Stimulated activated naive CD4-positive, alpha-beta T cell (primary cell): ENCODE data around the gene RPS23.
"Not testable (repeated sequence)": the region's sequence is repeated elsewhere in the genome, so short reads cannot be mapped to it uniquely, and the experiment has no call there.

ENCODE experiments used
- DNase-seq, 6 experiments: peaks; one replicate each; lab custom pipeline; 2025; lab: John Stamatoyannopoulos, UW

RPS23 gene

GRCh38 chr5:82290005-82290404, 11.9 kb upstream of the RPS23 start:
- no peak for DNase-seq

GRCh38 chr5:82287625-82288024, 9.5 kb upstream of the RPS23 start:
- no peak for DNase-seq

- DNase-seq, result no peak
These were observed 7.1 kb upstream of the RPS23 start for GRCh38 chr5:82285206-82285605.

- no peak for DNase-seq
These were observed 5.7 kb upstream of the RPS23 start for GRCh38 chr5:82283893-82284292.

- DNase-seq, result no peak
These were observed 687 bp upstream of the RPS23 start for GRCh38 chr5:82278711-82279370.

- no peak for DNase-seq
These were observed 554 bp downstream of the RPS23 start for GRCh38 chr5:82277613-82277986.

- no peak for DNase-seq
These were observed 1.1 kb downstream of the RPS23 start for GRCh38 chr5:82276800-82277612.

- DNase-seq, result peak in 1 of 6 experiments; percentile 6
These were observed 2.9 kb downstream of the RPS23 start for GRCh38 chr5:82275216-82275664.

- no peak for DNase-seq
These were observed 3.6 kb downstream of the RPS23 start for GRCh38 chr5:82274343-82275211.

GRCh38 chr5:82273426-82273825, 4.7 kb downstream of the RPS23 start:
- DNase-seq, result not testable (repeated sequence)

- DNase-seq, result not testable (repeated sequence)
These were observed 5.4 kb downstream of the RPS23 start for GRCh38 chr5:82272571-82273356.

- not testable (repeated sequence) for DNase-seq
These were observed 8.8 kb downstream of the RPS23 start for GRCh38 chr5:82269363-82269762.

GRCh38 chr5:82267297-82267933, 10.7 kb downstream of the RPS23 start:
- DNase-seq, result not testable (repeated sequence)

GRCh38 chr5:82265047-82265446, 13.1 kb downstream of the RPS23 start:
- no peak for DNase-seq

- DNase-seq, result no peak
These were observed 18.9 kb downstream of the RPS23 start for GRCh38 chr5:82259172-82259800.

GRCh38 chr5:82257729-82258128, 20.4 kb downstream of the RPS23 start:
- no peak for DNase-seq

- no peak for DNase-seq
These were observed 20.9 kb downstream of the RPS23 start for GRCh38 chr5:82257247-82257646.

- no peak for DNase-seq
These were observed 22.3 kb downstream of the RPS23 start for GRCh38 chr5:82255844-82256243.

GRCh38 chr5:82252744-82253143, 25.4 kb downstream of the RPS23 start:
- DNase-seq, result no peak

GRCh38 chr5:82246960-82247574, 31.1 kb downstream of the RPS23 start:
- no peak for DNase-seq
